Activated naive CD4-positive, alpha-beta T cell treated with anti-CD3 and anti-CD28 coated beads for 36 hours (primary cell): ENCODE results near the gene WDR5. TPM values are rescaled to one million over a fixed set of nuclear protein-coding genes. Genes with fewer than 3 reads are reported as not detected.
A peak's percentile ranks its signal among the peaks of the same experiment; 100 is the strongest.

Source experiments
- CTCF ChIA-PET: fragments of 350-600 bp; sonication (Branson Sonifier 250); formaldehyde crosslinking; loops from one replicate; lab custom pipeline; 2021; ENCODE audit warnings: antibody characterized with exemption; lab: Charles Lee
- DNase-seq: peaks from one replicate; pipeline ENCODE4 v3.0.0-alpha.2; 2020
- H3K27ac Mint-ChIP-seq: one replicate; pipeline ENCODE4 v1.8.0; 2021; ENCODE audit warnings: mild to moderate bottlenecking, mixed read lengths
- H3K27me3 Mint-ChIP-seq: one replicate; pipeline ENCODE4 v1.8.0; 2021; ENCODE audit warnings: low read depth, mixed read lengths
- H3K36me3 Mint-ChIP-seq: one replicate; pipeline ENCODE4 v1.8.0; 2021; ENCODE audit warnings: low read depth, mixed read lengths
- H3K4me1 Mint-ChIP-seq: one replicate; pipeline ENCODE4 v1.8.0; 2021; ENCODE audit warnings: low read depth, mixed read lengths
- H3K4me3 Mint-ChIP-seq: one replicate; pipeline ENCODE4 v1.8.0; 2021; ENCODE audit warnings: mild to moderate bottlenecking, moderate library complexity, mixed read lengths
- H3K9me3 Mint-ChIP-seq: one replicate; pipeline ENCODE4 v1.8.0; 2021; ENCODE audit warnings: mixed read lengths
- intact Hi-C: fragments of 100-400 bp; cut with micrococcal nuclease; formaldehyde crosslinking; loops from one replicate; pipeline ENCODE4 v1.15.1; 2023
- total RNA-seq, 2 experiments: library from RNA; stranded (reverse); gene quantifications; one replicate each; pipeline ENCODE4 v1.2.3, GENCODE V29; 2021

WDR5 gene
- total RNA-seq, 2 experiments from 2014 or later = 39.4 to 40.4 TPM

- no peaks in the 10 kb centered on the region for H3K27me3 Mint-ChIP-seq
- H3K36me3 Mint-ChIP-seq = no peaks in the 10 kb centered on the region
- no peak overlapping the region for H3K4me3 Mint-ChIP-seq
- no peak for DNase-seq
- H3K9me3 Mint-ChIP-seq = no peaks in the 10 kb centered on the region
- peaks cover 2% of the 10 kb centered on the region for H3K4me1 Mint-ChIP-seq
- intact Hi-C loops = no loop called here
- H3K27ac Mint-ChIP-seq = no peak overlapping the region
- CTCF ChIA-PET = interaction anchor here (0.6 kb wide), 1 partner anchor 1302 kb away, joined by 4 read pairs; no protein-coding TSS in a partner anchor
Measured at GRCh38 chr9:134123764-134124128, 12.1 kb upstream of the WDR5 start.

- no peaks in the 10 kb centered on the region for H3K27me3 Mint-ChIP-seq
- no peak for DNase-seq
- H3K4me3 Mint-ChIP-seq = no peak overlapping the region
- no peak overlapping the region for H3K27ac Mint-ChIP-seq
- peaks cover 2% of the 10 kb centered on the region for H3K4me1 Mint-ChIP-seq
- CTCF ChIA-PET = interaction anchor here (0.8 kb wide), 1 partner anchor 16 kb away, joined by 3 read pairs; no protein-coding TSS in a partner anchor
- H3K36me3 Mint-ChIP-seq = no peaks in the 10 kb centered on the region
- H3K9me3 Mint-ChIP-seq = no peaks in the 10 kb centered on the region
- intact Hi-C loops = no loop called here
Measured at GRCh38 chr9:134125413-134126095, 10.3 kb upstream of the WDR5 start.

GRCh38 chr9:134126373-134126772, 9.5 kb upstream of the WDR5 start:
- Mint-ChIP-seq H3K36me3 (no peaks in the 10 kb centered on the region), H3K4me3 (no peak overlapping the region), H3K27ac (no peak overlapping the region), H3K27me3 (no peaks in the 10 kb centered on the region), H3K4me1 (peaks cover 2% of the 10 kb centered on the region), H3K9me3 (no peaks in the 10 kb centered on the region)
- intact Hi-C loops = no loop called here
- DNase-seq = no peak
- CTCF ChIA-PET = interaction anchor here (0.8 kb wide), 1 partner anchor 17 kb away, joined by 3 read pairs; no protein-coding TSS in a partner anchor

- Mint-ChIP-seq H3K27me3 (no peaks in the 10 kb centered on the region), H3K27ac (no peak overlapping the region), H3K9me3 (no peaks in the 10 kb centered on the region), H3K4me1 (peaks cover 2% of the 10 kb centered on the region), H3K36me3 (no peaks in the 10 kb centered on the region), H3K4me3 (no peak overlapping the region)
- DNase-seq = no peak
- intact Hi-C loops = no loop called here
- CTCF ChIA-PET = no interaction called here
Measured at GRCh38 chr9:134127065-134127580, 8.8 kb upstream of the WDR5 start.

GRCh38 chr9:134127616-134128015, 8.3 kb upstream of the WDR5 start:
- H3K9me3 Mint-ChIP-seq = no peaks in the 10 kb centered on the region

GRCh38 chr9:134128727-134129679, 6.9 kb upstream of the WDR5 start:
- Mint-ChIP-seq H3K36me3 (no peaks in the 10 kb centered on the region), H3K9me3 (no peaks in the 10 kb centered on the region), H3K27ac (no peak overlapping the region), H3K4me3 (no peak overlapping the region), H3K4me1 (peaks cover 5% of the 10 kb centered on the region), H3K27me3 (no peaks in the 10 kb centered on the region)
- DNase-seq = no peak
- intact Hi-C loops = no loop called here
- CTCF ChIA-PET = no interaction called here

More at GRCh38 chr9:134127616-134128015, 8.3 kb upstream of the WDR5 start:
- DNase-seq = no peak
- no peaks in the 10 kb centered on the region for H3K27me3 Mint-ChIP-seq
- CTCF ChIA-PET = no interaction called here
- no peak overlapping the region for H3K4me3 Mint-ChIP-seq
- no peak overlapping the region for H3K27ac Mint-ChIP-seq
- peaks cover 2% of the 10 kb centered on the region for H3K4me1 Mint-ChIP-seq
- H3K36me3 Mint-ChIP-seq = no peaks in the 10 kb centered on the region
- intact Hi-C loops = no loop called here

- CTCF ChIA-PET = interaction anchor here (0.7 to 1.5 kb wide), 2 partner anchors 33 to 65 kb away, joined by 3 to 4 read pairs; no protein-coding TSS in a partner anchor
- intact Hi-C loops = no loop called here
- peaks cover 15% of the 10 kb centered on the region for H3K4me1 Mint-ChIP-seq
- no peak overlapping the region for H3K27ac Mint-ChIP-seq
- H3K4me3 Mint-ChIP-seq = no peak overlapping the region
- no peaks in the 10 kb centered on the region for H3K27me3 Mint-ChIP-seq
- DNase-seq = no peak
- H3K36me3 Mint-ChIP-seq = no peaks in the 10 kb centered on the region
- H3K9me3 Mint-ChIP-seq = no peaks in the 10 kb centered on the region
Measured at GRCh38 chr9:134130503-134131375, 5.1 kb upstream of the WDR5 start.

GRCh38 chr9:134131471-134132207, 4.2 kb upstream of the WDR5 start:
- CTCF ChIA-PET = no interaction called here
- Mint-ChIP-seq H3K27ac (no peak overlapping the region), H3K9me3 (no peaks in the 10 kb centered on the region), H3K36me3 (no peaks in the 10 kb centered on the region), H3K27me3 (no peaks in the 10 kb centered on the region), H3K4me1 (peaks cover 15% of the 10 kb centered on the region), H3K4me3 (no peak overlapping the region)
- intact Hi-C loops = no loop called here
- DNase-seq = no peak

GRCh38 chr9:134132208-134132870, 3.5 kb upstream of the WDR5 start:
- Mint-ChIP-seq H3K27ac (no peak overlapping the region), H3K9me3 (no peaks in the 10 kb centered on the region)
- CTCF ChIA-PET = no interaction called here

GRCh38 chr9:134134949-134135342, 936 bp upstream of the WDR5 start:
- CTCF ChIA-PET = interaction anchor here (1.0 to 1.1 kb wide), 2 partner anchors 140 to 144 kb away, joined by 3 to 4 read pairs; no protein-coding TSS in a partner anchor
- no peaks in the 10 kb centered on the region for H3K9me3 Mint-ChIP-seq
- H3K27ac Mint-ChIP-seq = peak overlapping the region; percentile 83
- no peaks in the 10 kb centered on the region for H3K27me3 Mint-ChIP-seq
- H3K4me1 Mint-ChIP-seq = peaks cover 37% of the 10 kb centered on the region
- peak overlapping the region; percentile 86 for H3K4me3 Mint-ChIP-seq
- DNase-seq = no peak
- intact Hi-C loops = loop anchor here (1.0 to 5.0 kb wide), 3 partner anchors 29 to 108 kb away; partner anchors contain the start of genes BRD3, BRD3OS and RNU6ATAC
- H3K36me3 Mint-ChIP-seq = peaks cover 11% of the 10 kb centered on the region

More at GRCh38 chr9:134132208-134132870, 3.5 kb upstream of the WDR5 start:
- Mint-ChIP-seq H3K4me1 (peaks cover 19% of the 10 kb centered on the region), H3K27me3 (no peaks in the 10 kb centered on the region), H3K4me3 (no peak overlapping the region), H3K36me3 (no peaks in the 10 kb centered on the region)
- intact Hi-C loops = no loop called here
- no peak for DNase-seq
